Activated gamma-delta T cell treated with anti-CD3 and anti-CD28 coated beads, Interleukin-2, amount 50 U/mL, for 16 hours (primary cell): Measurements from ENCODE around the gene ANKRD28.
"Not testable (repeated sequence)": the region's sequence is repeated elsewhere in the genome, so short reads cannot be mapped to it uniquely, and the experiment has no call there.

ENCODE experiments used
- DNase-seq: peaks from one replicate; pipeline ENCODE4 v3.0.0-alpha.2; 2020; ENCODE audit warnings: low read depth

ANKRD28 gene

DNA sequence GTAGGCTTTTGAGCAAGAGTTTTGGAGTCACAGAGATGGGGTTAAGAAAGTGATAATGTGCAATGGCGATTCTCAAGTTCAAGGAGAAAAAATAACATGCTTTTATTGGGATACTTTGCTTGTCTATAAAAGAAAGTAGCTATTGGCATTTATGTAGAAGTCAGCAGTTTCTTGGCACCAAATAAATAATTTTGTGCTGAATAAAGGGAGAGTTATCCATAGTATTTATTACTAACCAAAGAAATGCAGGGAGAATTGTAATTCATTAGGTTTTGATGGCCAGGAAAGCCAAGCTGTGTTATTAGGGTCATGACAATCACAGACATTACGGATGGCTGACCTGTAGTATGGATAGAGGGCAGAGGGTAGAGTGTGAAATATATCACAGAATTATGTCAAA is 163.1 kb downstream of the ANKRD28 start:
- DNase-seq = no peak

DNA sequence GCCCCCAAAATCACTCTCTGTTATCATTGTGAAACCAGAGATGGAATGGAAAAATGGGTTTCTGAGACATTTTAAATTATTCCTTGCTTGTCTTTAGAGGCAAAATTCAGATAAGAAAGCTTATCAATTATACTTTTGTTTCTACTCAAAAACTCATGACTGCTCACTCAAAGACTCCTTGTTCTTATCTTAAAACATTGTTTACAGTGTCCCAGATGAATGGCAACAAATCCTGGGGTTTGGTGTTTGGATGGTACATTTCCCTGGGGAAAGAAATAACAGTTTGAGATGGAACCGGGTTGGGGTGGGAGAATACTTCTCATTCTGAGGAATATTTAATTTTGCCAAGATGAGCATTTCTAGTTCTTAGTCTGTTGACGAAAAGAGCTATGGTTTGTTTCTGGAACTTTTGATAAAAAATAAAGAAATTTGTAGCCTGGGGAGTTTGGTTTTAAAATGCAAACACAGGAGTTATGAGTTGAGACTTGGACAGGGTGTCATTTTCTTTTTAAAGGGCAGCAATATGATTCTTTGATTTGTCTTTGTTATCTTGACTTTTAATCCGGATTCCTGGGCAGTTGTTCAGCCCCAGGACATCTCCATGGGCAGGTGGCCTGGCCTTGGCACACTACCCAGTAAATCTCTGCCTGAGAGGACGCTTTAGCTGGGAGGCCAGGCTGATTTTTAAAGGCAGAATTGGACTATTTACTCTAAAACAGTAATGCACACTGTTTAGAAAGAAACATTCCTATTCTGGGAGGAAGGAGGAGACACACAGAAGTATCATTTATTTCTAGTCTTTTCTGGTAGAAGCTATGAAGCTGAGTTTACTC is 163.8 kb downstream of the ANKRD28 start:
- DNase-seq = no peak

DNA sequence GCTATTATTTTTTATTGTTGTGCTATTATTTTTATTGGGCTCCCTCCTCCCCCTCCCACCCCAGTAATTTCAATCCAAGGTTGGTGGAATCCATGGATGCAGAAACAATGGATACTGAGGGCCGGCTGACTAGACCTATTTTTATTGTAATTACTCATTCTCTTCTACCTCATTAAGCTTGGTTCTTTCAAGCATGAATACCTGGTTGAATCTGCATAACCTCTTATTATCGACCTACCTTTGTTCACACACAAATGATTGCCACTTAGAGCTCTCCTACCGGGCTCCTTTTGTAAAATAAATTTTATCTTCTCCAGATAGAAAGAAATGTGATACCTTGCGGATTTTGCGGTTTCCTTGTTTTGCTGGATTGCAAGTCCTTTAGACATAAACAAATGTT is 164.6 kb downstream of the ANKRD28 start:
- DNase-seq = no peak

DNA sequence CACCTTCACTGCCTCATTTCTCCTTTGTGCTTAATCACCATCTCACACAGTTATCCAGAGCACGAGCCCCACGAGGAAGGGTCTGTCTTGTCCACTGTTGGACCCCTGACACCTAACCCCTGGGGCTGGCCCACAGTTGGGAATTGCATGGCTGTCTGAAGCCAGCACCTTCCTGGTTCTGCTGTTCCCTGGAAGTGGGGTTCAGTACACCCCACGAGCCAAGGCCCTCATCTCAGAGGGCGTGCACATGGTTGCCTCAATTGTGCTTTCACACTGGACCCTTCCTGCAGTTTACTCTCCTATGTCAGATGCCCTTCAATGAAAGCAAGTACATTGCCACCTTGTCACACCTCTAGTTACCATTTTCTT is 165.6 kb downstream of the ANKRD28 start:
- no peak for DNase-seq

DNA sequence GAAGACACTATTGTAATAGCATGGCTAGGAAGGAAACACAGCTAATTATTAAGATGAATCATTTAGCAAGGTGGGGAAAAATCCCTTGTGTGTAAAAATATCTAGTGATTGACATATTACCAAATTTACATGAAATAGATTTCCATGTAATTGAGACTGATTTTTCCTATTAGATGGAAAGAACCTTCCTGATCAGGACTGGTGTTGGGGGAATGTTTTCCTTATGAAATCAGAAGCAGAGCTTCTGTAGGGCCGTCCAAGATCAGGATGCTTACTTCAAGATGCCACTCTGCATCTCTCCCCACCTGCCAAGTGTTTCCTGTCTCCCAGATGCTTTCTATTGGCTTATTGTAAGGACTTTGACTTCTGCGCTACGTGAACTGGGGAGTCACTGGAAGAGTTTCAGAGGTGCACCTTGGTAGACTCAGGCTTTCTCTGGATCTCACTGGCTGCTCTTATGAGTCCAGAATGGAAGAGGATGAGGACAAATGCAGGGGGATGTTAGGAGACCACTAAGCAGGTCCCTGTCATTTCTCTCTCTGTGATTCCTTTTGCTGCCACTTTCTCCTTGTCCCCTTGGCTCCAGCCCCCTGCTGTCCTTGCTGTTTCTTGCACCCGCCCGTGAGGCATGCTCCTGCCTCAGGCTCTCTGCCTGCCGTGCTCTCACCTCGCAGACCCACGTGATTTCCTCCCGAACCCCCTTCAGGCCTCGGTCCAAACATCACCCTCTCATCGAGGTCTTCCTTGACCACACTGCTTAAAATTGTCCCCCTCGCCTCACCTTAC is 166.2 kb downstream of the ANKRD28 start:
- no peak for DNase-seq

DNA sequence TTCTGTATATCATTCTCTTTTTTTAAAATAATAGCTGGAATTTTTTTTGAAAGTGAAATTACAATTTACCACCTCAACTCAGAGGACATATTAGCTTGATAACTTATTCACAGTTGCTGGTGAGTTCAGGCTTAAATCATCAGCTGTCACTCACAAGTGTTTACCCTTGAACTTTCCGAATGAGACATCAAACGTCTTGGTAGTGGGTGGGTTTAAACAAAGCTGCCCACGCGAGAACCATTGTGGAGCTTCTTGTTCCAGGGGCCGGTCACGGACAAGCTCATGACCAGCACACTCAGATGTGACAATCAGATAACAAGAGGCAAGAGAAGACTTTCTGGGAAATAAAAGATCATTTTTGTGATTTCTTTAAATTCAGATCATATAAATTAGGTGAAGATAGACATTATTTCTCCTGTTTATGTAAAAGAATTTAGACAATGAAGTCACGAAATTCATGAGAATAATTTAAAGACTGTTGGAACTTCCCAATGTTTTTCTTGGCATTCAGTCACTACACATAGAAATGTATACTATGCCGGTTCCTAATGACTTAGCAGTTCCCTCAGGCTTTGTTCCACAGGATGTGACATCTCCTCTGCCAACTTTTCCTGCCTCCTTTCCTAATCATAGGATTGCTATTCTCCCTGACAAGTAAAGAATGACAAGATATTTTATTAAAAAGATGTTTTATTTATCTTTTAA is 167.0 kb downstream of the ANKRD28 start:
- DNase-seq = no peak

DNA sequence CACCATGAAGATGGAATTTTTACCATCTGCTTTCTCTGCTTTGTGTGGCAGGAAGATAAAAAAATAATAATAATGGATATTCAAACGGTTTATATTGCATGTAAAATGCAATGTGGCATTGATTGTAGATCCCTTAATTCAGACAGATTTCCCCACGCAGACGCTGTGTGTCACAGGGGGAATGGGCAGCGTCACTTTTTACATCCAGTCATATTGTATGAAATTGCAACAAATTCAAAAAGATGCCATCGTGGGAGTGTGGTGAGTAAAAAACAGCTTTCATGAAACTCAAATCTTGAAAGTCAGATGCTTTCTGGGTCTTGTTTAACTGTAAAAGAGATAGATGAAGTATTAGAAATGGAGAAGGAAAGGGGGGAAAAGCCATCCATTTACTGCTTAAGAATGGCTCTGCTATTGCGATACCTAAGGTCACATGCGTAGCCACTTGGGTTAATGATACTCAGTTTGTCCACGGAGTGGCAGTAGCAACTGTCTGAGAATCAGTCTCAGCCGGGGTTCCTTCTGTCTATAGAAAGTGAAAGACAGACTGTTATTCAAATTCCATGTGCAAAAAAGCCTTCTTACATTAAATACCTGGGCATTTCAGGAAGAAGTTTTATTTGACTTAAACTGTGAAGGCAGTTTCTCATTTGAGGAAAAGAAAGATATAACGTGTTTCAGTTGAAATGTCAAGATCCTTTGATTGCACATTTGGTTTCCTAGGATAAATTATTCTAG is 167.8 kb downstream of the ANKRD28 start:
- peak; percentile 33 for DNase-seq

DNA sequence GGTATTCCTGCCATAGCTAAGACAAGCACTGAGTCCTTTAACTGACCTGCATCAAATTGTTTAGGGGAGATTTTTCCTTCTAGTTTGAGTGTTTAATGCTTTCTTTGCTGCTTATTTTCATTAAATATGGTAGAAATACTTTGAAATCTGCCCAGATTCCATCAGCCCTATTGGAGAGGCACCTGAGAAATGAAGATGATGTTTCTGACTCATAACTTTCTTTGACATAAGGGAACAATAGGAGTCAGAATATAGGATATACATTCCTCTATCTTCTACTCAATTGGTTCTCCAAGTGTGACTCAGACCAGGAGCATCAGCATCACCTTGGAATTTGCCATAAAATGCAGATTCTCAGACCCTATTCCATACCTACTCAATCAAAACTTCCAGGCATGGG is 168.8 kb downstream of the ANKRD28 start:
- no peak for DNase-seq

DNA sequence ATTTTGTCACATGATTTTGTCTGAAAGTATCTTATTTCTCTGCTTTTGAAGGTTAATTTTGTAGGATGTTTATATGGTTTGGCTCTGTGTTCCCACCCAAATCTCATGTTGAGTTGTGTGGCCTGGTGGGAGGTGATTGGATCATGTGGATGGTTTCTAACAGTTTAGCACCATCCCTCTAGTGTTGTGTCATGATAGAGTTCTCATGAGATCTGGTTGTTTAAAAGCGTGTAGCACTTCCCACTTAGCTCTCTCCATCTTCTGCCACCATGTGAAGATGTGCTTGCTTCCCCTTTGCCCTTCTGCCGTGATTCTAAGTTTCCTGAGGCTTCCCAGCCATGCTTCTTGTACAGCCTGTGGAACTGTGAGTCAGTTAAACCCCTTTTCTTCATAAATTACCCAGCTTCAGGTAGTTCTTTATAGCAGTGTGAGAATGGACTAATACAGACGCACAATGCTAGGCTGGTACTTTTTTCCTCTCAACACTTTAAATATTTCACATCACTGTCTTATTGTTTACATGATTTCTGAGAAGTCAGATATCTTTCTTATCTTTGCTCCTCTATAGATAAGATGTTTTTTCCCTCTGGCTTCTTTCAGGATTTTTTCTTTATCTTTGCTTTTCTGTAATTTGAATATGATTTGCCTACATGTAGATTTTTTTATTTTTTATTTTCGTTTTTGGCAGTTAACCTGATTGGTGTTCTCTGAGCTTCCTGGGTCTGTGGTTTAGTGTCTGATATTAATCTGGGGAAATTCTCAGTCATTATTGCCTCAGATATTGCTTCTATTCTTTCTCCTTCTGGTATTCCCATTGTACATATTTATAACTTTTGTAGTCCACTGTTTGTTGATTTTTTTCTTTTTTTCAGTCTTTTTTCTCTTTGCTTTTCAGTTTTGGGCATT is 174.0 kb downstream of the ANKRD28 start:
- DNase-seq = no peak

DNA sequence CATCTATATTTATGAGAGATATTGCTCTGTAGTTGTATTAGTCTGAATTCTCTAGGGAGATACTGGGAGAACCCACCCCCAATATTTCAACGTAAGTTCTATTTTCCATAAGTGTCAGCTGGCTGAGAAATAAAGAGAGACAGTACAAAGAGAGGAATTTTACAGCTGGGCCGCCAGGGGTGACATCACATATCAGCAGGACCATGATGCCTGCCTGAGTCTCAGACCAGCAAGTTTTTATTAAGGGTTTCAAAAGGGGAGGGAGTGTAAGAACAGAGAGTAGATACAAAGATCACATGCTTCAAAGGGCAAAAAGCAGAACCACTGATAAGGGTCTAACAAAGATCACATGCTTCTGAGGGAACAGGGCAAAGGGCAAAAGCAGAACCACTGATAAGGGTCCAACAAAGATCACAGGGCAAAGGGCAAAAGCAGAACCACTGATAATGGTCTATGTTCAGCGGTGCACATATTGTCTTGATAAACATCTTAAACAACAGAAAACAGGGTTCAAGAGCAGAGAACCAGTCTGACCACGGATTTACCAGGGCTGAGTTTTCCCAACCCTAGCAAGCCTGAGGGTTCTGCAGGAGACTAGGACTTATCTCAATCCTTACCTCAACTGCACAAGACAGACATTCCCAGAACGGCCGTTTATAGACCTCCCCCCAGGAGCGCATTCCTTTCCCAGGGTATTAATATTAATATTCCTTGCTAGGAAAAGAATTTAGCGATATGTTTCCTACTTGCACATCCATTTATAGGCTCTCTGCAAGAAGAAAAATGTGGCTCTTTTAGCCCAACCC is 177.9 kb downstream of the ANKRD28 start:
- not testable (repeated sequence) for DNase-seq
